Brain microvascular endothelial cell (primary cell): ENCODE data around the gene ABCC4.

Source experiments
- DNase-seq: peaks from one replicate; pipeline ENCODE4 v3.0.0-alpha.2; 2020
- H3K27ac ChIP-seq: fragments of 250-450 bp; sonication (Bioruptor Pico); 2 replicates; pipeline ENCODE4 v1.5.1; 2020; ENCODE audit warnings: mild to moderate bottlenecking, moderate library complexity
- H3K27me3 ChIP-seq: fragments of 250-450 bp; sonication (Bioruptor Pico); replicated peaks from 2 replicates; pipeline ENCODE4 v1.5.1; 2020; ENCODE audit warnings: mild to moderate bottlenecking
- H3K36me3 ChIP-seq: fragments of 250-450 bp; sonication (Bioruptor Pico); replicated peaks from 2 replicates; pipeline ENCODE4 v1.5.1; 2020; ENCODE audit warnings: mild to moderate bottlenecking
- H3K4me3 ChIP-seq: 2 replicates; pipeline ENCODE4 v1.5.1; 2011; ENCODE audit warnings: low read depth, mild to moderate bottlenecking, control low read depth, low read length, moderate library complexity
- in situ Hi-C: cut with HindIII; loops from 2 replicates; pipeline ENCODE4 v1.10.0; 2017; ENCODE audit warnings: low sequenced_read_pairs, low pct_ligation_motif_present
- TF ChIP-seq, protein P1 (sequence below): IDR thresholded peaks from 2 replicates; pipeline ENCODE4 v1.5.1; 2011; ENCODE audit warnings: low read depth, mild to moderate bottlenecking, moderate library complexity, low read length, control low read depth, inconsistent platforms; ENCODE audit errors: missing control alignments

The ABCC4 gene

DNA sequence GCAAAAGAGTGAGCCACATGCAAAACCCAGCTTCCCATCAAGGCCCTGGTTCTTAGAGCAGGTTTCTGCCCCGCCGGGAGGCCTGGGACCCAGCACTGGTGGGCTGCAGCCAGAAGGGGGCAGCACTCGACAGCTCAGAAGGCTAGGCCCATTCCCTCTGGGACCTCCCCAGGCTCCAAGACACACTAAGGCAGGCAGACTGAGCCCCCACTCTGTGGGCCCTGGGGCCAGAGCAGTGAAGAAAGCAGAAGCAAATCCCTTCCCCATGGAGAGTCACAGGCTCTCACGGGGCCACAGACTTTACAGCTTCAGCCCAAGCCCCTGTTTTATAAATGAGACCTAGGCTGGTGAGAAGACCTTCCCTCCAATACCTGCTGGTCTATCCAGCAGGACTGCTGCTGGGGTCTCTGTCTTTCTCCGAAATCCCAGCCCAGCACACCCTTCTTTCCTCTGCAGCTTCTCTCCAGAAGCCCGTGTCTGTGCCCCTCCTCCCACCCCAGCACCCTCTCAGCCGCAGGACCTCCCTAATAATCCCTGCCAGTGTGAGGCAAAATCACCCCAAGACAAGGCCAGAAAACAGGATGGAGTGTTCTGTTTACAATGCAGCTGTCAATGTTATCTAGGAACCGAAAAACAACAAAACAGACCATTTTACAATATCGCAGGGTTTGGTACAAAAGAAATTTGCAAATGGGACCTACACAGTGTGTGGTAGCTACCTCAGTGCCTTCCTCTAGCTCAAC is 109.3 kb downstream of the ABCC4 start:
- Histone ChIP-seq H3K4me3 (no peak overlapping the region), H3K27ac (no peak overlapping the region), H3K27me3 (no peaks in the 10 kb centered on the region), H3K36me3 (no peaks in the 10 kb centered on the region)
- in situ Hi-C loops: no loop called here
- peak; percentile 79 for DNase-seq
- TF ChIP-seq, protein P1, sequence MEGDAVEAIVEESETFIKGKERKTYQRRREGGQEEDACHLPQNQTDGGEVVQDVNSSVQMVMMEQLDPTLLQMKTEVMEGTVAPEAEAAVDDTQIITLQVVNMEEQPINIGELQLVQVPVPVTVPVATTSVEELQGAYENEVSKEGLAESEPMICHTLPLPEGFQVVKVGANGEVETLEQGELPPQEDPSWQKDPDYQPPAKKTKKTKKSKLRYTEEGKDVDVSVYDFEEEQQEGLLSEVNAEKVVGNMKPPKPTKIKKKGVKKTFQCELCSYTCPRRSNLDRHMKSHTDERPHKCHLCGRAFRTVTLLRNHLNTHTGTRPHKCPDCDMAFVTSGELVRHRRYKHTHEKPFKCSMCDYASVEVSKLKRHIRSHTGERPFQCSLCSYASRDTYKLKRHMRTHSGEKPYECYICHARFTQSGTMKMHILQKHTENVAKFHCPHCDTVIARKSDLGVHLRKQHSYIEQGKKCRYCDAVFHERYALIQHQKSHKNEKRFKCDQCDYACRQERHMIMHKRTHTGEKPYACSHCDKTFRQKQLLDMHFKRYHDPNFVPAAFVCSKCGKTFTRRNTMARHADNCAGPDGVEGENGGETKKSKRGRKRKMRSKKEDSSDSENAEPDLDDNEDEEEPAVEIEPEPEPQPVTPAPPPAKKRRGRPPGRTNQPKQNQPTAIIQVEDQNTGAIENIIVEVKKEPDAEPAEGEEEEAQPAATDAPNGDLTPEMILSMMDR: peak; percentile 99

DNA sequence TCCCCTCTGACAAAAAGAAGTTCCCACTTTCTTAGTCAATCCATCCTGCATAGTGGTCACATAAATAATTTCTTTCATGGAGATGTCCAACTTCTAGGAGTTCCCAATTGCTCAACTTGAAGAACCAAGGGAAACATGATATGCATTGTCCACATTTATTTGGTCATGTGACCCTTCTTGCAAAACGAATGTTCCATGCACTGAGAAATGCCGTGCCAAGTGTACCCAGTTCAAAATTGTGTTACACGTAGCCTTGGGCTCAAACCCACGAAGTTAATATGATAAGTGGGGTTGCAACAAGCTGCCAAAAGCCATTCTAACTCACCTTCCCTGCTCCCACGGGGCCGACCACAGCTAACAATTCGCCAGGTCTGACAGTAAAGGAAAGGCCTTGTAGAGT is 113.1 kb downstream of the ABCC4 start:
- H3K27ac ChIP-seq: no peak overlapping the region
- no peaks in the 10 kb centered on the region for H3K36me3 ChIP-seq
- no peak for DNase-seq
- H3K27me3 ChIP-seq: no peaks in the 10 kb centered on the region
- no peak overlapping the region for H3K4me3 ChIP-seq
- in situ Hi-C loops: loop anchor here (10.0 kb wide), 1 partner anchor 217 kb away; no protein-coding TSS in a partner anchor
- TF ChIP-seq, protein P1: no peak

DNA sequence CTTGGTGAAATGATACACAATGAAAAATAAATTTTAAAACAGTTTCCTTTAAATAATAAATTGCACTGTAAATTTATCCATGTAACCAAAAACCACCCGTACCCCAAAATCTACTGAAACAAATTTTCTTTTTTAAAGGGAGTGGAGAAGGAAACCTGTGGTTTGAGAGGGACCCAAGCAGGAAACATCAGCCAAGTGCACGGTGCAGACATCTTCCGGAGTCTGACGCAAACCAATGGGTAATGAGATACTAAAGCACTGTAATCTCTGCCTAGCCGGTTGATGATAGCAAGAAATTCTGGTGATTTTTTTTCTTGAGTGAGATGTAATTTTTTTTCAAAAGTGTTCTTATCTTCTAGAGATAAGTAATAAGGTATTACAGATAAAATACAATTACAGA is 115.4 kb downstream of the ABCC4 start:
- no peaks in the 10 kb centered on the region for H3K36me3 ChIP-seq
- no peaks in the 10 kb centered on the region for H3K27me3 ChIP-seq
- no peak for DNase-seq
- TF ChIP-seq, protein P1: no peak
- H3K4me3 ChIP-seq: no peak overlapping the region
- in situ Hi-C loops: loop anchor here (10.0 kb wide), 1 partner anchor 219 kb away; no protein-coding TSS in a partner anchor
- no peak overlapping the region for H3K27ac ChIP-seq

DNA sequence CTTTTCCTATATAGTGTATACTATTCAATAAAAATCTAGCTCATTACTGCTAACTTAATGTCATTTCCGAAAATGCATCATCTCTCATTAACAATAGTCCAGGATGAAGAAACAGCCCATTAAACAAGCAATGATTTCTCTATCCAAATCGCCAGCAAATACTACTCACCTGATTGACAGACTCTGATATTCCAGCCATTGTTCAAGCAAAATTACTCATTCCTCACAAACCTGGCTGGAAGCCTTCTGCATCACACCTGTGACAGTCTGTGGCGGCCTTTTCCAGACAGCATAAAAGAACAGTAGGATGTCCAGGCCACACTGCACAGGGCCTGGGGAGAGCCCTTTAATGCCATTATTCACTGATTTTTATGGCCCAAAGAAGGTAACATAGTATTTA is 115.9 kb downstream of the ABCC4 start:
- in situ Hi-C loops: loop anchor here (10.0 kb wide), 1 partner anchor 219 kb away; no protein-coding TSS in a partner anchor
- TF ChIP-seq, protein P1: no peak
- DNase-seq: no peak

DNA sequence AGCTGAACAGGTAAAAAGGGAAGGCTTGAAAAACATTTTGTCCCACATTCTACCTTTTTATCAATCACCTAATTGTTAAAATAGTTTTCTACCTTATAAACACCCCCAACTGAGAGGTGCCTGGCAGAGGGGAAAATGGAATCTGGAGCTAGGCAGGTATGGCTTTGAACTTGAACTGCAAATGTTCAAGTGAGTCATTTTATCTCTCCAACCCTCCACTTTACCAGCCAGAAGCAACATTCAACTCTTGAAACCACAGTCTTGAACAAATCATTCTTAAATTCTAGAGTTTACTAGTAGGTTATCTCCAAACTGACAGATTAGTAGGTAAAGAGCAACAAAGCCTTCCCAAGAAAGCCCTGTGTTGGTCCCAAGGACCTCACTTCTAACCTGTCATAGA is 116.9 kb downstream of the ABCC4 start:
- Histone ChIP-seq H3K27me3 (no peaks in the 10 kb centered on the region), H3K4me3 (no peak overlapping the region), H3K36me3 (no peaks in the 10 kb centered on the region), H3K27ac (no peak overlapping the region)
- in situ Hi-C loops: loop anchor here (10.0 kb wide), 1 partner anchor 220 kb away; no protein-coding TSS in a partner anchor
- TF ChIP-seq, protein P1: no peak
- no peak for DNase-seq

More for the DNA sequence above, 115.9 kb downstream of the ABCC4 start:
- H3K36me3 ChIP-seq: no peaks in the 10 kb centered on the region
- H3K27ac ChIP-seq: no peak overlapping the region
- no peaks in the 10 kb centered on the region for H3K27me3 ChIP-seq
- no peak overlapping the region for H3K4me3 ChIP-seq
